SIG-M5 (cell line): ENCODE data around the gene HNF4A.

Experiments used
- DNase-seq: peaks from one replicate; lab custom pipeline; 2025; lab: John Stamatoyannopoulos, UW

Gene HNF4A

GRCh38 chr20:44392776-44393607 is 37.5 kb downstream of the HNF4A start:
- no peak for DNase-seq

GRCh38 chr20:44393608-44394451 is 38.3 kb downstream of the HNF4A start:
- no peak for DNase-seq

GRCh38 chr20:44394452-44394701 is 38.9 kb downstream of the HNF4A start:
- DNase-seq = no peak

GRCh38 chr20:44394702-44395460 is 39.4 kb downstream of the HNF4A start:
- no peak for DNase-seq

- DNase-seq = no peak
Measured at GRCh38 chr20:44395461-44396340, 40.2 kb downstream of the HNF4A start.

- no peak for DNase-seq
Measured at GRCh38 chr20:44396369-44397130, 41.1 kb downstream of the HNF4A start.

GRCh38 chr20:44398335-44398734 is 42.8 kb downstream of the HNF4A start:
- no peak for DNase-seq

- no peak for DNase-seq
Measured at GRCh38 chr20:44399446-44399845, 43.9 kb downstream of the HNF4A start.

GRCh38 chr20:44400671-44400969 is 45.1 kb downstream of the HNF4A start:
- DNase-seq = no peak

GRCh38 chr20:44400970-44401769 is 45.7 kb downstream of the HNF4A start:
- DNase-seq = no peak

GRCh38 chr20:44401770-44402390 is 46.4 kb downstream of the HNF4A start:
- DNase-seq = no peak

- DNase-seq = no peak
Measured at GRCh38 chr20:44402391-44403193, 47.1 kb downstream of the HNF4A start.

GRCh38 chr20:44403194-44404112 is 48.0 kb downstream of the HNF4A start:
- no peak for DNase-seq

GRCh38 chr20:44404204-44405181 is 49.0 kb downstream of the HNF4A start:
- DNase-seq = no peak

GRCh38 chr20:44405257-44405656 is 49.8 kb downstream of the HNF4A start:
- DNase-seq = no peak

GRCh38 chr20:44405785-44406571 is 50.5 kb downstream of the HNF4A start:
- DNase-seq = no peak
